ENCODE data around the gene NOTCH1.

NOTCH1 gene

DNA sequence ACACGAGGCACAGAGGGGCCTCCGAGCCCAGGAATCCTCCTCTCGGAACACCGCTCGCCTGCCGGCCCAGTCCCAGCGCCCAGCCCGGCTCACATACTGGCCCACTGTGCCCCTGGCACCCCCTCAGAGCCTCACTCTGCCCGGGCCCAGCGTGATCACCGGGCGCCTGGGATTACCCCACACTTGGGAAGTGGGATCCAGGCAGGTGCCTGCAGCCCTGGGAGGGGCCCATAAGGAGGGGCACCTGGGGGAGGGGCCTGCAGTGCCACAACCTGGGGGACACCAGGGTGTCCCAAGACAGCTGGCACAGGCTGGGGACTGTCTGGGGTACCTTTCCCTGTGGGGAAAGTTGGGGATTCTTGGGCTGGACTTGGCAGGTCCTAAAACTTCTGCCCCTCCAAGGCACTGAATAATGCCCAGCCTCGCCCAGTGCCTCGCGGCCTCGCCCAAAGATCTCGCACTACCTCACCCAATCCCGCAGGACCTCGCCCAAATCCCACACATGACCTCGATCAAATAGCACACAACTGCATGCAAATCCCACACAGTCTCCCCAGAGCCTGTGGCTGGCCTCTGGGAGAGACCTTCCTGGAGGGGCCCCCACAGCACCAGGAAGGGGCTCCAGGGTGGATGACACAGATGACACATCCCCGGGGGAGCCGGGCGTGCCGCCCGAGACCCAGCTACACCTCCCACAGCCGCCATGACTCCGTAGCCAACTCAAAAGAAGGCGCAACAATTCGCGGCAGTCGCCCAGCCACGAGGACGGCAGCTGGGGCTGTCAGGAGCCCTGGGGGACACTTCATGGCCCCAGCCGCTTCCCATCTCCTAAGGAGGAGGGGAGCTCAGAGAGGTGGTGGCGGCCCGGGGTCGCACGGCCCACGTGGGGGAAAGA is 13.7 kb downstream of the NOTCH1 start:
- Histone ChIP-seq H3K23ac (ENCODE audit: low read length) (no peak overlapping the region), H3K27ac (ENCODE audit: low read depth, low read length) (no peak overlapping the region), H3K4ac (ENCODE audit: low read depth, low read length) (no peak overlapping the region), H2BK120ac (ENCODE audit: insufficient read depth, low read length, poor library complexity) (no peak overlapping the region), H3K4me1 (ENCODE audit: control insufficient read depth in 1 of 2, insufficient read depth in 2 of 2, low read length in 2 of 2) (peaks cover 0 to 3% of the 10 kb centered on the region in 2 experiments), H3K27me3 (ENCODE audit: insufficient read depth, low read length) (no peaks in the 10 kb centered on the region), H4K91ac (ENCODE audit: low read depth, low read length) (no peak overlapping the region), H3K18ac (ENCODE audit: low read length) (no peak overlapping the region), H2BK5ac (ENCODE audit: low read depth, low read length, poor library complexity) (no peak overlapping the region), H4K8ac (ENCODE audit: low read depth, low read length) (no peak overlapping the region), H3K9me3 (ENCODE audit: insufficient read depth, low read depth, low read length) (no peaks in the 10 kb centered on the region), H2BK12ac (ENCODE audit: low read length) (no peak overlapping the region), H3K14ac (ENCODE audit: low read length) (no peak overlapping the region), H3K36me3 (ENCODE audit: control insufficient read depth in 1 of 2, insufficient read depth in 2 of 2, low read length in 2 of 2) (peaks cover 7 to 9% of the 10 kb centered on the region in 2 experiments), H3K4me2 (ENCODE audit: low read length) (no peak overlapping the region), H3K79me1 (ENCODE audit: low read length) (no peaks in the 10 kb centered on the region), H3K79me2 (ENCODE audit: control insufficient read depth, insufficient read depth, low read length, poor library complexity) (no peaks in the 10 kb centered on the region), H2AK5ac (ENCODE audit: low read length) (no peak overlapping the region), H2AFZ (ENCODE audit: insufficient read depth, low read length, poor library complexity) (no peak overlapping the region), H3K9ac (ENCODE audit: low read length) (no peak overlapping the region), H4K12ac (ENCODE audit: low read depth, low read length) (no peak overlapping the region), H3K4me3 (ENCODE audit: low read depth, low read length) (no peak overlapping the region)
- no CpG with 5 or more reads among the region's 39 CpGs for WGBS (ENCODE audit: extremely low coverage, insufficient coverage, insufficient read length)
- DNase-seq = no peak

- Histone ChIP-seq H3K27ac (ENCODE audit: low read depth, low read length) (no peak overlapping the region), H3K4me2 (ENCODE audit: low read length) (no peak overlapping the region), H3K9ac (ENCODE audit: low read length) (no peak overlapping the region), H3K9me3 (ENCODE audit: insufficient read depth, low read depth, low read length) (no peaks in the 10 kb centered on the region), H3K18ac (ENCODE audit: low read length) (no peak overlapping the region), H3K27me3 (ENCODE audit: insufficient read depth, low read length) (no peaks in the 10 kb centered on the region), H3K4me1 (ENCODE audit: control insufficient read depth in 1 of 2, insufficient read depth in 2 of 2, low read length in 2 of 2) (peaks cover 0 to 3% of the 10 kb centered on the region in 2 experiments), H3K23ac (ENCODE audit: low read length) (no peak overlapping the region), H3K79me2 (ENCODE audit: control insufficient read depth, insufficient read depth, low read length, poor library complexity) (no peaks in the 10 kb centered on the region), H4K91ac (ENCODE audit: low read depth, low read length) (no peak overlapping the region), H3K4ac (ENCODE audit: low read depth, low read length) (no peak overlapping the region), H3K14ac (ENCODE audit: low read length) (no peak overlapping the region), H3K36me3 (ENCODE audit: control insufficient read depth in 1 of 2, insufficient read depth in 2 of 2, low read length in 2 of 2) (peaks cover 7 to 9% of the 10 kb centered on the region in 2 experiments), H2AK5ac (ENCODE audit: low read length) (no peak overlapping the region), H2BK120ac (ENCODE audit: insufficient read depth, low read length, poor library complexity) (no peak overlapping the region), H3K79me1 (ENCODE audit: low read length) (no peaks in the 10 kb centered on the region), H4K8ac (ENCODE audit: low read depth, low read length) (no peak overlapping the region), H2BK5ac (ENCODE audit: low read depth, low read length, poor library complexity) (no peak overlapping the region), H4K12ac (ENCODE audit: low read depth, low read length) (no peak overlapping the region), H2BK12ac (ENCODE audit: low read length) (no peak overlapping the region), H3K4me3 (ENCODE audit: low read depth, low read length) (no peak overlapping the region), H2AFZ (ENCODE audit: insufficient read depth, low read length, poor library complexity) (no peak overlapping the region)
- no peak for DNase-seq
- WGBS (ENCODE audit: extremely low coverage, insufficient coverage, insufficient read length) = no CpG with 5 or more reads among the region's 37 CpGs
Observed at GRCh38 chr9:136531186-136531903, 14.5 kb downstream of the NOTCH1 start.

GRCh38 chr9:136530461-136531089 is 15.3 kb downstream of the NOTCH1 start:
- Histone ChIP-seq H3K4me1 (ENCODE audit: control insufficient read depth in 1 of 2, insufficient read depth in 2 of 2, low read length in 2 of 2) (peaks cover 0 to 3% of the 10 kb centered on the region in 2 experiments), H3K18ac (ENCODE audit: low read length) (no peak overlapping the region), H3K27ac (ENCODE audit: low read depth, low read length) (no peak overlapping the region), H3K27me3 (ENCODE audit: insufficient read depth, low read length) (no peaks in the 10 kb centered on the region), H4K91ac (ENCODE audit: low read depth, low read length) (no peak overlapping the region), H3K14ac (ENCODE audit: low read length) (no peak overlapping the region), H3K36me3 (ENCODE audit: control insufficient read depth in 1 of 2, insufficient read depth in 2 of 2, low read length in 2 of 2) (peaks cover 7 to 9% of the 10 kb centered on the region in 2 experiments), H2BK5ac (ENCODE audit: low read depth, low read length, poor library complexity) (no peak overlapping the region), H2AFZ (ENCODE audit: insufficient read depth, low read length, poor library complexity) (no peak overlapping the region), H3K4me3 (ENCODE audit: low read depth, low read length) (no peak overlapping the region), H3K79me2 (ENCODE audit: control insufficient read depth, insufficient read depth, low read length, poor library complexity) (no peaks in the 10 kb centered on the region), H2BK12ac (ENCODE audit: low read length) (no peak overlapping the region), H3K9ac (ENCODE audit: low read length) (no peak overlapping the region), H2BK120ac (ENCODE audit: insufficient read depth, low read length, poor library complexity) (no peak overlapping the region), H3K23ac (ENCODE audit: low read length) (no peak overlapping the region), H2AK5ac (ENCODE audit: low read length) (no peak overlapping the region), H3K79me1 (ENCODE audit: low read length) (no peaks in the 10 kb centered on the region), H3K4ac (ENCODE audit: low read depth, low read length) (no peak overlapping the region), H3K4me2 (ENCODE audit: low read length) (no peak overlapping the region), H4K8ac (ENCODE audit: low read depth, low read length) (no peak overlapping the region), H3K9me3 (ENCODE audit: insufficient read depth, low read depth, low read length) (no peaks in the 10 kb centered on the region), H4K12ac (ENCODE audit: low read depth, low read length) (no peak overlapping the region)
- WGBS (ENCODE audit: extremely low coverage, insufficient coverage, insufficient read length) = no CpG with 5 or more reads among the region's 20 CpGs
- DNase-seq = no peak

DNA sequence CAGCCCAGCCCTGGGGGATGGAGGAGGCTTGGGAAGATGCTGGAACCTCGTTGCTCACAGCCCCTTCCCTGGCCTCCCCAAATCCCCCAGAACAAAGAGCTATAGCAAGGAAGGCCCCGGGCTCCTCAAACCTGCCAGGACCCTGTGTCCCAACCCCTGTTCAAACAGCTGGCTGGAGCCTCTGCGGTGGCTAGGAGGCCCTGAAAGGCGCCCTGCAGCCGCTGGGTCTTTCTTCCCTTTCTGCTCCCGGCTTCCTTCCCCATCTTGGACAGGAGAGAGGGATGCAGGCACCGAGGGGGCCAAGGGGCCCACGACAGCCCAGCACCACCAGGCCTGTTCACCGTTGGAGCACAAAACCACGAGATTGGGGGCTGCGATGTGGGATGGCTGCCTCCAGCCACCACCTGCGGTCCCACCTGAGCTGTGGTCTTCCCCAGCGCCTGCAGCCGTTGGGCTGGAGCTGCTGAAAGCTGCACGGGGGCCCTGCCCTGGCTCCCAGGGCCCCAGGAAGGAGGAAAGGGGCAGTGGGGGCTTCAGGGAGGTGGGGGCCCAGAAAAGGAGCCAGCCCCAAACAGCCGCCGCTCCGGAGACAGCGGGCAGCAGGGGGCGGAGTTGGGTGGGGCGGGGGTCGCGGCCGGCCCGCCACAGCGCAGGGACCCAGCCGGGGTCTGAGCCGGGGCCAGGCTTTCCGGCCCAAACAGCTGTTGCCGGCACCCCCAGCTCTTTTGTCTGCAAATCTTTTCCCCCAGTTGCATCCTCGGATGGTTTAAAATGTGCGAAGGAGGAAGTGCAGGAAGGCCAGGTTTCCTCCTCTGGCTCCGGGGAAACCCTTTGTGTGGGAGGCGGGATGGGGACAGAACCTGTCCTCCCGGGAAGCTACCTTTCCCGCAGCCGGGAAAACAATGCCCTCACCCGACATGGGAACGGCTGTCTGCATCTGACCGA is 16.1 kb downstream of the NOTCH1 start:
- Histone ChIP-seq H3K23ac (ENCODE audit: low read length) (no peak overlapping the region), H3K4me3 (ENCODE audit: low read depth, low read length) (no peak overlapping the region), H2BK12ac (ENCODE audit: low read length) (no peak overlapping the region), H2AFZ (ENCODE audit: insufficient read depth, low read length, poor library complexity) (peak overlapping the region; percentile 6), H2BK120ac (ENCODE audit: insufficient read depth, low read length, poor library complexity) (no peak overlapping the region), H3K79me2 (ENCODE audit: control insufficient read depth, insufficient read depth, low read length, poor library complexity) (no peaks in the 10 kb centered on the region), H2AK5ac (ENCODE audit: low read length) (no peak overlapping the region), H2BK5ac (ENCODE audit: low read depth, low read length, poor library complexity) (no peak overlapping the region), H3K4me1 (ENCODE audit: control insufficient read depth in 1 of 2, insufficient read depth in 2 of 2, low read length in 2 of 2) (no peaks in the 10 kb centered on the region), H4K91ac (ENCODE audit: low read depth, low read length) (no peak overlapping the region), H3K4ac (ENCODE audit: low read depth, low read length) (no peak overlapping the region), H3K14ac (ENCODE audit: low read length) (no peak overlapping the region), H4K12ac (ENCODE audit: low read depth, low read length) (no peak overlapping the region), H3K9ac (ENCODE audit: low read length) (no peak overlapping the region), H3K4me2 (ENCODE audit: low read length) (no peak overlapping the region), H3K18ac (ENCODE audit: low read length) (no peak overlapping the region), H3K79me1 (ENCODE audit: low read length) (no peaks in the 10 kb centered on the region), H3K36me3 (ENCODE audit: control insufficient read depth in 1 of 2, insufficient read depth in 2 of 2, low read length in 2 of 2) (peaks cover 7 to 9% of the 10 kb centered on the region in 2 experiments), H4K8ac (ENCODE audit: low read depth, low read length) (no peak overlapping the region), H3K27ac (ENCODE audit: low read depth, low read length) (no peak overlapping the region), H3K9me3 (ENCODE audit: insufficient read depth, low read depth, low read length) (no peaks in the 10 kb centered on the region), H3K27me3 (ENCODE audit: insufficient read depth, low read length) (no peaks in the 10 kb centered on the region)
- peak in 1 of 2 donors; percentile 10 for DNase-seq
- no CpG with 5 or more reads among the region's 40 CpGs for WGBS (ENCODE audit: extremely low coverage, insufficient coverage, insufficient read length)
